Measurements from ENCODE around the gene PTH2. TPM values are rescaled to one million over a fixed set of nuclear protein-coding genes. Genes with fewer than 3 reads are reported as not detected.
"Not testable (repeated sequence)": the region's sequence is repeated elsewhere in the genome, so short reads cannot be mapped to it uniquely, and the experiment has no call there.

Gene PTH2
- total RNA-seq, 4 donors from 2014 or later: not detected

- Histone ChIP-seq H3K4me1 (peaks cover 0 to 4% of the 10 kb centered on the region in 2 donors), H3K36me3 (no peaks in the 10 kb centered on the region), H3K27me3 (no peaks in the 10 kb centered on the region), H3K9me3 (no peaks in the 10 kb centered on the region), H3K27ac (no peak overlapping the region), H3K4me3 (no peak overlapping the region)
- no peak for TF ChIP-seq POLR2A (IDR thresholded peaks at IDR 0.05)
- TF ChIP-seq CTCF (IDR thresholded peaks at IDR 0.05): no peak
- intact Hi-C loops (cut with DNase I; ENCODE audit: low total_unique reads): no loop called here
- no peak for DNase-seq
Measured at GRCh38 chr19:49445997-49446396, 22.8 kb upstream of the PTH2 start.

GRCh38 chr19:49444100-49444700, 21.0 kb upstream of the PTH2 start:
- intact Hi-C loops (cut with DNase I; ENCODE audit: low total_unique reads); H3K4me3 ChIP-seq: not testable (repeated sequence)

GRCh38 chr19:49443366-49444099, 20.3 kb upstream of the PTH2 start:
- intact Hi-C loops (cut with DNase I; ENCODE audit: low total_unique reads): no loop called here
- Histone ChIP-seq H3K4me3 (peak overlapping the region; percentile 45 to 56), H3K4me1 (peaks cover 0 to 6% of the 10 kb centered on the region in 2 donors), H3K27me3 (no peaks in the 10 kb centered on the region), H3K36me3 (no peaks in the 10 kb centered on the region), H3K27ac (peak overlapping the region; percentile 79 to 84), H3K9me3 (no peaks in the 10 kb centered on the region)
- TF ChIP-seq CTCF (IDR thresholded peaks at IDR 0.05) (peak; percentile 71 to 84 (median 82)), POLR2A (IDR thresholded peaks at IDR 0.05) (peak in 1 of 2 donors; percentile 10)
- peak; percentile 96 for DNase-seq

More at GRCh38 chr19:49444100-49444700, 21.0 kb upstream of the PTH2 start:
- H3K9me3 ChIP-seq, DNase-seq, H3K27me3 ChIP-seq, H3K27ac ChIP-seq, H3K36me3 ChIP-seq, H3K4me1 ChIP-seq: not testable (repeated sequence)

GRCh38 chr19:49442771-49443365, 19.6 kb upstream of the PTH2 start:
- DNase-seq: peak; percentile 95
- H3K4me1 ChIP-seq: peaks cover 0 to 6% of the 10 kb centered on the region in 2 donors
- no peaks in the 10 kb centered on the region for H3K36me3 ChIP-seq
- intact Hi-C loops (cut with DNase I; ENCODE audit: low total_unique reads): no loop called here
- no peaks in the 10 kb centered on the region for H3K27me3 ChIP-seq
- H3K9me3 ChIP-seq: no peaks in the 10 kb centered on the region
- peak overlapping the region; percentile 45 to 56 for H3K4me3 ChIP-seq
- peak overlapping the region; percentile 79 to 84 for H3K27ac ChIP-seq
- no peak for TF ChIP-seq CTCF (IDR thresholded peaks at IDR 0.05)
- TF ChIP-seq POLR2A (IDR thresholded peaks at IDR 0.05): no peak

- H3K4me3 ChIP-seq: peak overlapping the region; percentile 45 to 56
- H3K27me3 ChIP-seq: no peaks in the 10 kb centered on the region
- TF ChIP-seq POLR2A (IDR thresholded peaks at IDR 0.05) (no peak), CTCF (IDR thresholded peaks at IDR 0.05) (no peak)
- intact Hi-C loops (cut with DNase I; ENCODE audit: low total_unique reads): no loop called here
- no peaks in the 10 kb centered on the region for H3K9me3 ChIP-seq
- H3K4me1 ChIP-seq: peaks cover 0 to 6% of the 10 kb centered on the region in 2 donors
- H3K36me3 ChIP-seq: no peaks in the 10 kb centered on the region
- peak overlapping the region; percentile 79 to 84 for H3K27ac ChIP-seq
- peak; percentile 65 to 70 for DNase-seq
Measured at GRCh38 chr19:49442354-49442753, 19.1 kb upstream of the PTH2 start.

Data from uterus (tissue), 4 donors.